Cardiac muscle cell (in vitro differentiated cells and primary cell): Measurements from ENCODE around the gene GAB3. TPM values are rescaled to one million over a fixed set of nuclear protein-coding genes. Genes with fewer than 3 reads are reported as not detected.

ENCODE experiments used
- DNase-seq, 2 donors: peaks; one replicate each; pipeline versions ENCODE4 v3.0.0 to v3.0.0-alpha.2; 2010 to 2017; ENCODE audit warnings: low read depth in 1 of 2, low spot score in 1 of 2
- H3K27ac ChIP-seq: fragments of 200-600 bp; sonication (generic); 2 replicates; pipeline ENCODE4 v1.5.1; 2016
- H3K27me3 ChIP-seq: fragments of 200-600 bp; sonication (generic); 2 replicates; pipeline ENCODE4 v1.6.0; 2016; ENCODE audit warnings: control low read depth
- H3K36me3 ChIP-seq: fragments of 200-600 bp; sonication (generic); 2 replicates; pipeline ENCODE4 v1.5.1; 2016; ENCODE audit warnings: control low read depth
- H3K4me1 ChIP-seq: fragments of 200-600 bp; sonication (generic); 2 replicates; pipeline ENCODE4 v1.8.1; 2017; ENCODE audit warnings: low read depth, mild to moderate bottlenecking, mixed run types
- H3K4me3 ChIP-seq: fragments of 200-600 bp; sonication (generic); 2 replicates; pipeline ENCODE4 v1.5.1; 2016; ENCODE audit warnings: mild to moderate bottlenecking
- H3K9me3 ChIP-seq: fragments of 200-600 bp; sonication (generic); 2 replicates; pipeline ENCODE4 v1.5.1; 2017; ENCODE audit warnings: low read depth, mild to moderate bottlenecking, control low read depth
- CTCF ChIP-seq: IDR thresholded peaks from 2 replicates; pipeline ENCODE4 v1.5.1; 2012; ENCODE audit warnings: low read depth, mild to moderate bottlenecking, low read length
- polyA plus RNA-seq: library from polyadenylated mRNA; unstranded; fragments of >200 nt; fragmentation: Nextera tagmentation; extraction: Ambion mirVana; gene quantifications from 2 replicates; pipeline ENCODE4 v1.2.1, GENCODE V29; 2016
- total RNA-seq: library from RNA; depleted of rRNA; stranded (reverse); fragments of >200 nt; gene quantifications from 2 replicates; pipeline ENCODE4 v1.2.3, GENCODE V29; 2016

Gene GAB3
- total and polyA plus RNA-seq, 2 experiments from 2014 or later: 0.45 TPM; not detected in 1

DNA sequence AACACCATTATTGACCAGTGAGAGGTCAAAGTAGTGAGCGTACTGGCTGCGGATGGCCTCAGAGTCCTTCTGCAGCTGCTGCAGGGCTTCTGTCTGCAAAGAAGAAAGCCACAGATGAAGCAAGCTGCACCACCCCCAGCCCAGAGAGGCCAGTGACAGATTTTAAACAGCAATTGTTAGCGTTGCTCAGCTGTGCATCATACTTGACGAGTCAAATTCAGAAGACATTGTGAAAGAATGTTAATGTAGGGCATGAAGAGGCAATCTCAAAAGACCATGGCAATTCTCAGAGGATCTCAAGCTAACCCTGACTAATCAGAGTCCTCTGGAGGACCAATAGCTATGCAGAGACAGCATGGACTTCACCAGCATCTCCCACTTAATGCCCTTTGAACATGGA, 28.4 kb upstream of the GAB3 start:
- Histone ChIP-seq H3K9me3 (no peaks in the 10 kb centered on the region), H3K27ac (no peak overlapping the region), H3K27me3 (no peaks in the 10 kb centered on the region), H3K4me3 (no peak overlapping the region), H3K36me3 (peaks cover 8% of the 10 kb centered on the region), H3K4me1 (no peaks in the 10 kb centered on the region)
- no peak for TF ChIP-seq CTCF
- DNase-seq: peak in 1 of 2 donors; percentile 51

- Histone ChIP-seq H3K27ac (no peak overlapping the region), H3K36me3 (peaks cover 8% of the 10 kb centered on the region), H3K9me3 (no peaks in the 10 kb centered on the region), H3K4me1 (no peaks in the 10 kb centered on the region), H3K27me3 (no peaks in the 10 kb centered on the region), H3K4me3 (no peak overlapping the region)
- no peak for DNase-seq
- no peak for TF ChIP-seq CTCF
Measured at GRCh38 chrX:154776753-154777152, 25.9 kb upstream of the GAB3 start.

- Histone ChIP-seq H3K27ac (no peak overlapping the region), H3K27me3 (no peaks in the 10 kb centered on the region), H3K36me3 (peaks cover 9% of the 10 kb centered on the region), H3K9me3 (no peaks in the 10 kb centered on the region), H3K4me3 (no peak overlapping the region), H3K4me1 (no peaks in the 10 kb centered on the region)
- peak; percentile 36 to 53 for DNase-seq
- no peak for TF ChIP-seq CTCF
Measured at GRCh38 chrX:154775419-154776349, 24.8 kb upstream of the GAB3 start.

GRCh38 chrX:154774622-154775021, 23.7 kb upstream of the GAB3 start:
- no peak overlapping the region for H3K4me3 ChIP-seq
- H3K9me3 ChIP-seq: no peaks in the 10 kb centered on the region
- TF ChIP-seq CTCF: no peak
- H3K27me3 ChIP-seq: no peaks in the 10 kb centered on the region
- no peak for DNase-seq
- H3K4me1 ChIP-seq: no peaks in the 10 kb centered on the region
- H3K36me3 ChIP-seq: peaks cover 11% of the 10 kb centered on the region
- H3K27ac ChIP-seq: no peak overlapping the region

DNA sequence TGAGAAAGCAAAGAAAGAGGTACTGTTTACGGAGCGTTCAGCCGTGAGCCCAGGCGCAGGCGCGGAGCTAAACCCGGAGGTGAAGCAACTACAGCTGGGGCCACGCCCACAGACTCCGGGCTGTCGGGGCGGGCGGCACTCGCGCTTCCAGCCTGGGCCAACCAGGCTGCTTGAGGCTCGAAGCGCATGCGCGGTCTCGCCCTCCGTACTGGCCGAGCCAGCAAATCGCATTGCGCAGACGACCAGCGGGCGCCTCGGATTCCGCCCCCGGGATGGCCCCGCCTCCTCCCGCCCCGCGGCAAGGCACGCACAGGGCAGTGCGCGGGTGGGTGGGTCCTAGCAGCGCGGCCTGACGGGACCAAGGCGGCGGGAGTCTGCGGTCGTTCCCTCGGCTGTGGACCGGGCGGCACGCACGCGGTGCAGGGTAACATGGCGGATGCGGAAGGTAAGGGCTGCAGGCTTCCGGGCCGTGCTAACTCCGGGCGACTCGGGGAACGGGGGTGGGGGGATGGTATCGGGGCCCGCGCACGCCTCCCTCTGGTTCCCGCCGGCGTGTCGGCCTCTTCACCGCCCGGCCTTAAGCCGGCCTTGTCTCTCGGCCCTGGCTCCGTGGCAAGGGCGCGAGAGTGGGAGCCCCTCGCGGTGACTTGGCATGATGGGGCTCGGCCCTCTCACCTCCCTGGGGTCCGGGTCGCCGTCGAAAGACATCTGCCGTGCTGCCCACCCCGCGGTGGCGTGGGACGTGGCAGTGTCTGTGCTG, 11.8 kb upstream of the GAB3 start, which contains the start of gene DKC1:
Gene DKC1 (plus strand): TSS at position 328 of the 760 bp plus-strand sequence. CDS start 102 bp downstream, at position 430.
- TF ChIP-seq CTCF: no peak
- Histone ChIP-seq H3K9me3 (no peaks in the 10 kb centered on the region), H3K4me1 (no peaks in the 10 kb centered on the region), H3K27ac (peak within 1 kb of the TSS; percentile 67), H3K4me3 (peak within 1 kb of the TSS; percentile 61), H3K36me3 (peaks cover 5% of the 10 kb centered on the region), H3K27me3 (no peaks in the 10 kb centered on the region)
- DNase-seq: peak; percentile 96 to 97
